B cell (primary cell): ENCODE measurements around the gene EDAR. TPM values are rescaled to one million over a fixed set of nuclear protein-coding genes. Genes with fewer than 3 reads are reported as not detected.

Experiments
- ATAC-seq: fragments of 200-7000 bp; cut with Tn5 transposase; one replicate; pipeline ENCODE4 v1.10.0; 2021; ENCODE audit warnings: low read depth, mild to moderate bottlenecking, moderate number of reproducible peaks, moderate library complexity
- CTCF ChIA-PET: fragments of 350-600 bp; sonication (Branson Sonifier 250); formaldehyde crosslinking; loops from one replicate; lab custom pipeline; 2021; ENCODE audit warnings: antibody characterized with exemption, inconsistent platforms; lab: Charles Lee
- POLR2A ChIA-PET: fragments of 350-600 bp; sonication (Branson Sonifier 250); formaldehyde crosslinking; loops from one replicate; lab custom pipeline; 2021; ENCODE audit warnings: antibody characterized with exemption; lab: Charles Lee
- DNase-seq: peaks from one replicate; pipeline ENCODE4 v3.0.0; 2013
- H2AFZ ChIP-seq: 2 replicates; pipeline ENCODE4 v1.6.1; 2012; ENCODE audit warnings: mild to moderate bottlenecking, low read depth, low read length; ENCODE audit not compliant: insufficient read depth, poor library complexity, severe bottlenecking
- H3K27ac ChIP-seq, 2 donors: 1 replicate in 1 of 2; 2 replicates in 1 of 2; pipeline ENCODE4 v1.5.1; 2012 to 2013; ENCODE audit warnings: low read length in 2 of 2, mild to moderate bottlenecking in 2 of 2, moderate library complexity in 1 of 2
- H3K27me3 ChIP-seq, 4 experiments: fragments of 200-600 bp in 1 of 4; sonication (generic) in 1 of 4; replicated peaks in 1 of 4; 1 replicate in 2 of 4; 2 replicates in 2 of 4; pipeline versions ENCODE4 v1.6.1 to v1.7.0; 2013 to 2016; ENCODE audit warnings: low read length in 3 of 4, mild to moderate bottlenecking in 2 of 4, mixed read lengths in 1 of 4, moderate library complexity in 1 of 4; ENCODE audit not compliant: insufficient read depth in 4 of 4, control insufficient read depth in 3 of 4; ENCODE audit errors: control extremely low read depth in 1 of 4
- H3K36me3 ChIP-seq, 2 experiments: replicated peaks in 1 of 2; 1 replicate in 1 of 2; 2 replicates in 1 of 2; pipeline versions ENCODE4 v1.6.1 to v1.7.1; 2013; ENCODE audit warnings: low read length in 1 of 2; ENCODE audit not compliant: insufficient read depth in 2 of 2, control insufficient read depth in 1 of 2; ENCODE audit errors: control extremely low read depth in 1 of 2, extremely low read depth in 1 of 2
- H3K4me1 ChIP-seq, 2 donors: fragments of 200-600 bp in 1 of 2; sonication (generic) in 1 of 2; 1 replicate in 1 of 2; 2 replicates in 1 of 2; pipeline versions ENCODE4 v1.5.1 to v1.6.1; 2013 to 2017; ENCODE audit warnings: low read length in 2 of 2; ENCODE audit not compliant: control insufficient read depth in 2 of 2, insufficient read depth in 2 of 2
- H3K4me2 ChIP-seq: replicated peaks from 2 replicates; pipeline ENCODE3; 2012; ENCODE audit warnings: mild to moderate bottlenecking, low read depth, low read length; ENCODE audit not compliant: poor library complexity, severe bottlenecking
- H3K4me3 ChIP-seq, 5 experiments: fragments of 200-600 bp in 1 of 5; sonication (generic) in 1 of 5; 1 replicate in 3 of 5; 2 replicates in 2 of 5; pipeline versions ENCODE4 v1.5.1 to v1.7.0; 2011 to 2016; ENCODE audit warnings: low read length in 4 of 5, mild to moderate bottlenecking in 4 of 5, low read depth in 2 of 5, control low read depth in 1 of 5, moderate library complexity in 1 of 5; ENCODE audit not compliant: insufficient read depth in 1 of 5; ENCODE audit errors: control extremely low read depth in 1 of 5, extremely low read depth in 1 of 5
- H3K79me2 ChIP-seq: fragments of 200-600 bp; sonication (generic); one replicate; pipeline ENCODE4 v1.6.0; 2016; ENCODE audit warnings: low read length; ENCODE audit not compliant: control insufficient read depth, insufficient read depth
- H3K9ac ChIP-seq: fragments of 200-600 bp; sonication (generic); 2 replicates; pipeline ENCODE4 v1.6.1; 2017; ENCODE audit warnings: mild to moderate bottlenecking, low read length, moderate library complexity
- H3K9me3 ChIP-seq, 3 donors: one replicate each; pipeline versions ENCODE4 v1.6.1 to v1.7.1; 2013; ENCODE audit warnings: low read length in 2 of 3; ENCODE audit not compliant: control insufficient read depth in 2 of 3, insufficient read depth in 1 of 3; ENCODE audit errors: control extremely low read depth in 1 of 3
- H4K20me1 ChIP-seq: 2 replicates; pipeline ENCODE4 v1.6.0; 2012; ENCODE audit warnings: mild to moderate bottlenecking, low read length; ENCODE audit not compliant: insufficient read depth, control insufficient read depth, poor library complexity, severe bottlenecking
- H3K27ac Mint-ChIP-seq: one replicate; pipeline ENCODE4 v1.8.0; 2021; ENCODE audit warnings: mixed read lengths
- H3K27me3 Mint-ChIP-seq: one replicate; pipeline ENCODE4 v1.8.0; 2021; ENCODE audit warnings: mixed read lengths
- H3K4me1 Mint-ChIP-seq: one replicate; pipeline ENCODE4 v1.8.0; 2021; ENCODE audit warnings: mixed read lengths
- H3K4me3 Mint-ChIP-seq: one replicate; pipeline ENCODE4 v1.8.0; 2021; ENCODE audit warnings: mixed read lengths
- H3K9me3 Mint-ChIP-seq: one replicate; pipeline ENCODE4 v1.8.0; 2022; ENCODE audit warnings: mixed read lengths; ENCODE audit not compliant: insufficient read depth
- EZH2 ChIP-seq: IDR thresholded peaks from 2 replicates; pipeline ENCODE4 v1.6.1; 2012; ENCODE audit warnings: borderline replicate concordance, low read depth, mild to moderate bottlenecking, moderate library complexity, low read length; ENCODE audit not compliant: insufficient read depth, poor library complexity, severe bottlenecking
- whole genome bisulfite sequencing: methylation state at CpG from one replicate; pipeline ENCODE4 v1.1.5; 2013; ENCODE audit warnings: missing lambda C conversion rate; ENCODE audit not compliant: insufficient coverage; 5-methylcytosine and 5-hydroxymethylcytosine counted together
- intact Hi-C: fragments of 100-400 bp; cut with micrococcal nuclease; formaldehyde crosslinking; loops from one replicate; pipeline ENCODE4 v1.10.0; 2022
- polyA plus RNA-seq: library from polyadenylated mRNA; depleted of rRNA; stranded (reverse); fragments of >200 nt; gene quantifications from 2 replicates; pipeline ENCODE4 v1.2.3, GENCODE V29; 2012
- total RNA-seq, 2 donors: library from RNA; stranded (reverse); fragments of 120-200 nt in 1 of 2; gene quantifications; 1 replicate in 1 of 2; 2 replicates in 1 of 2; pipeline versions ENCODE4 v1.2.3 to v1.2.4, GENCODE V29; 2013 to 2022
- TF ChIP-seq, protein P1 (sequence below): fragments of 200-600 bp; IDR thresholded peaks from one replicate; pipeline ENCODE4 v1.8.0; 2022; ENCODE audit warnings: antibody characterized with exemption, mild to moderate bottlenecking

EDAR gene
- total and polyA plus RNA-seq, 2 donors (not counting 1 experiment from before 2014, with no cell fraction given) = 0.03 TPM; not detected in 1

DNA sequence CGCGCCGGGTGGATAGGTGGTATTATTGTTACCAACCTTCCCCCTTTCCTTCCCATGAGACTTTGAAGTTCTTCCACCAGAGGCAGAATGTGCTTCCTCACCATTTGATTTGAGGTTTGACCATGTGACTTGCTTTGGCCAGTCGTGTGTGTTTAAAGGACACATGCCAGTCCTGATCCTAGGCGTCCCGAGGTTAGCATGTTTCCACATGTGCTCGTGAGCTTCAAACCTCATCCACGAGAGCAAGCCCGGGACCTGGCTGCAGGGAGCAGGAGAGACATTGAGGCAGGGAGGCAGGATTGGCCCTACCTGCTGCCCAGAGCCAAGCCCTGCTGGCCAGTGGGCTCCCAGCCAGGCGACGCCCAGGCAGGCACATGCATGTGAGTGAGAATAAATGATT lies 27.4 kb upstream of the EDAR start:
- no peak overlapping the region for H3K4me3 Mint-ChIP-seq
- no peak overlapping the region for H3K4me2 ChIP-seq
- no peaks in the 10 kb centered on the region for H3K9me3 Mint-ChIP-seq
- H3K9ac ChIP-seq = no peak overlapping the region
- ChIA-PET POLR2A (no interaction called here), CTCF (no interaction called here)
- DNase-seq (no peak), ATAC-seq (no peak)
- no peaks in the 10 kb centered on the region for H3K4me1 Mint-ChIP-seq
- no peaks in the 10 kb centered on the region for H3K4me1 ChIP-seq
- no peak overlapping the region for H3K27ac ChIP-seq
- H3K27me3 ChIP-seq = no peaks in the 10 kb centered on the region
- H2AFZ ChIP-seq = no peak overlapping the region
- H3K79me2 ChIP-seq = no peaks in the 10 kb centered on the region
- TF ChIP-seq EZH2 = no peak
- TF ChIP-seq, protein P1, sequence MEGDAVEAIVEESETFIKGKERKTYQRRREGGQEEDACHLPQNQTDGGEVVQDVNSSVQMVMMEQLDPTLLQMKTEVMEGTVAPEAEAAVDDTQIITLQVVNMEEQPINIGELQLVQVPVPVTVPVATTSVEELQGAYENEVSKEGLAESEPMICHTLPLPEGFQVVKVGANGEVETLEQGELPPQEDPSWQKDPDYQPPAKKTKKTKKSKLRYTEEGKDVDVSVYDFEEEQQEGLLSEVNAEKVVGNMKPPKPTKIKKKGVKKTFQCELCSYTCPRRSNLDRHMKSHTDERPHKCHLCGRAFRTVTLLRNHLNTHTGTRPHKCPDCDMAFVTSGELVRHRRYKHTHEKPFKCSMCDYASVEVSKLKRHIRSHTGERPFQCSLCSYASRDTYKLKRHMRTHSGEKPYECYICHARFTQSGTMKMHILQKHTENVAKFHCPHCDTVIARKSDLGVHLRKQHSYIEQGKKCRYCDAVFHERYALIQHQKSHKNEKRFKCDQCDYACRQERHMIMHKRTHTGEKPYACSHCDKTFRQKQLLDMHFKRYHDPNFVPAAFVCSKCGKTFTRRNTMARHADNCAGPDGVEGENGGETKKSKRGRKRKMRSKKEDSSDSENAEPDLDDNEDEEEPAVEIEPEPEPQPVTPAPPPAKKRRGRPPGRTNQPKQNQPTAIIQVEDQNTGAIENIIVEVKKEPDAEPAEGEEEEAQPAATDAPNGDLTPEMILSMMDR = no peak
- 95% methylated on average over 8 of the region's 11 CpGs for WGBS
- no peaks in the 10 kb centered on the region for H3K9me3 ChIP-seq
- intact Hi-C loops = no loop called here
- no peaks in the 10 kb centered on the region for H4K20me1 ChIP-seq
- no peak overlapping the region for H3K4me3 ChIP-seq
- H3K36me3 ChIP-seq = no peaks in the 10 kb centered on the region
- H3K27me3 Mint-ChIP-seq = peaks cover 27% of the 10 kb centered on the region
- H3K27ac Mint-ChIP-seq = no peak overlapping the region

GRCh38 chr2:109014476-109014875 lies 25.5 kb upstream of the EDAR start:
- Histone ChIP-seq H2AFZ (no peak overlapping the region), H3K4me3 (no peak overlapping the region), H3K79me2 (no peaks in the 10 kb centered on the region), H3K27ac (no peak overlapping the region), H3K9me3 (no peaks in the 10 kb centered on the region), H3K27me3 (no peaks in the 10 kb centered on the region), H3K4me1 (no peaks in the 10 kb centered on the region), H3K4me2 (no peak overlapping the region), H4K20me1 (no peaks in the 10 kb centered on the region), H3K36me3 (no peaks in the 10 kb centered on the region), H3K9ac (no peak overlapping the region)
- no peak overlapping the region for H3K4me3 Mint-ChIP-seq
- ATAC-seq (no peak), DNase-seq (no peak)
- no peaks in the 10 kb centered on the region for H3K9me3 Mint-ChIP-seq
- H3K4me1 Mint-ChIP-seq = no peaks in the 10 kb centered on the region
- intact Hi-C loops = no loop called here
- ChIA-PET CTCF (no interaction called here), POLR2A (no interaction called here)
- peaks cover 17% of the 10 kb centered on the region for H3K27me3 Mint-ChIP-seq
- WGBS = 95% methylated on average over 7 of the region's 8 CpGs
- no peak overlapping the region for H3K27ac Mint-ChIP-seq
- TF ChIP-seq EZH2 = no peak
- TF ChIP-seq, protein P1 = no peak
